K562 (cell line): Measurements from ENCODE around the gene HMX2. TPM values are rescaled to one million over a fixed set of nuclear protein-coding genes. Genes with fewer than 3 reads are reported as not detected.

Experiments
- ARID3A ChIP-seq: IDR thresholded peaks from 2 replicates; pipeline ENCODE4 v1.6.1; 2012; ENCODE audit warnings: low read depth, low read length, improper control_type of control experiment, borderline replicate concordance
- CHD7 ChIP-seq: fragments of 200-600 bp; sonication (generic); IDR thresholded peaks from one replicate; pipeline ENCODE4 v1.6.1; 2012; ENCODE audit warnings: mild to moderate bottlenecking, low read depth, low read length, inconsistent platforms
- GABPB2 ChIP-seq: fragments of 250-450 bp; sonication (Bioruptor Pico); conservative IDR thresholded peaks from 2 replicates; pipeline ENCODE4 v1.5.1; 2021; ENCODE audit warnings: mild to moderate bottlenecking
- LEF1 ChIP-seq: fragments of 450-650 bp; IDR thresholded peaks from 2 replicates; pipeline ENCODE4 v1.6.1; 2016; ENCODE audit warnings: mild to moderate bottlenecking
- MCM2 ChIP-seq: fragments of 450-650 bp; IDR thresholded peaks from 2 replicates; pipeline ENCODE4 v1.6.1; 2017; ENCODE audit warnings: low read depth, mild to moderate bottlenecking
- MTA3 ChIP-seq: fragments of 450-650 bp; formaldehyde crosslinking; IDR thresholded peaks from 2 replicates; pipeline ENCODE4 v1.6.1; 2017; ENCODE audit warnings: mild to moderate bottlenecking, borderline replicate concordance
- SIRT6 ChIP-seq: IDR thresholded peaks from one replicate; pipeline ENCODE4 v1.6.1; 2012; ENCODE audit warnings: low read depth, mild to moderate bottlenecking, control low read depth, inconsistent platforms, low read length, moderate library complexity
- TAF9B ChIP-seq: fragments of 450-650 bp; IDR thresholded peaks from 2 replicates; pipeline ENCODE4 v1.6.1; 2018; ENCODE audit warnings: mild to moderate bottlenecking; ENCODE audit not compliant: partially characterized antibody
- U2AF1 ChIP-seq: fragments of 200-400 bp; formaldehyde crosslinking; optimal IDR thresholded peaks from 2 replicates; pipeline ENCODE3; 2017; ENCODE audit warnings: mild to moderate bottlenecking, low read depth, low read length, moderate library complexity
- ZBTB12 ChIP-seq: fragments of 250-450 bp; sonication (Bioruptor Pico); IDR thresholded peaks from 2 replicates; pipeline ENCODE4 v1.4.0; 2020
- ZNF639 ChIP-seq, 2 experiments: fragments of 200-800 bp in 1 of 2; sonication (Bioruptor generic) in 1 of 2; sonication (generic) in 1 of 2; formaldehyde crosslinking in 1 of 2; IDR thresholded peaks in 1 of 2; conservative IDR thresholded peaks in 1 of 2; 2 replicates each; pipeline versions ENCODE4 v1.5.0 to v1.6.1; 2016 to 2020; ENCODE audit warnings: missing compliant biosample characterization in 1 of 2, missing genetic modification characterization in 1 of 2, missing genetic modification reagents in 1 of 2
- polyA plus RNA-seq, 8 experiments: library from polyadenylated mRNA; depleted of rRNA in 4 of 8; stranded (reverse) in 5 of 8; unstranded in 3 of 8; fragments of >200 nt; fragmentation: Nextera tagmentation in 2 of 8; fragmentation: Illumina TruSeq in 1 of 8; extraction: Ambion mirVana in 2 of 8; extraction: Trizol in 1 of 8; gene quantifications; 2 replicates each; pipeline versions ENCODE4 v1.2.1 to v1.2.3, GENCODE V29; 2011 to 2014; ENCODE audit warnings: inconsistent platforms in 1 of 8, missing spikeins in 1 of 8
- total RNA-seq, 7 experiments: library from RNA; depleted of rRNA in 6 of 7; stranded (reverse); fragments of >200 nt in 6 of 7; fragmentation: Illumina TruSeq in 2 of 7; extraction: Trizol in 2 of 7; gene quantifications; 2 replicates each; pipeline versions ENCODE4 v1.2.1 to v1.2.3, GENCODE V29; 2011 to 2021; ENCODE audit warnings: low replicate concordance in 1 of 7

Gene HMX2
- total and polyA plus RNA-seq, 9 of the 15 experiments (the other 6 are each of a cell fraction or from before 2014, with no cell fraction given) = 0.07 to 0.58 (median 0.09) TPM; not detected in 2

GRCh38 chr10:123154092-123154710, 6.3 kb downstream of the HMX2 start, which contains the start of gene BUB3 (continued):
- TF ChIP-seq CHD7 (no peak), MTA3 (no peak), ZNF639 (CRISPR knock-in tag; conservative IDR thresholded peaks at IDR 0.05 in 1 of 2, IDR thresholded peaks at IDR 0.05 in 1 of 2) (no peak; a peak in 2 of 4 replicates), ARID3A (no peak), GABPB2 (no peak), LEF1 (no peak), U2AF1 (no peak), ZBTB12 (CRISPR knock-in tag) (0 out of 2 replicates have a peak, but pooled peaks have one; percentile 6), MCM2 (no peak), TAF9B (peak; percentile 74), SIRT6 (no peak)
